HG02571 (cell line): ENCODE results near the gene ARHGEF28.

Experiments
- ATAC-seq: cut with Tn5 transposase; IDR thresholded peaks from one replicate; pipeline ENCODE4 v1.9.1; 2021; ENCODE audit warnings: mild to moderate bottlenecking, moderate library complexity; ENCODE audit not compliant: unreplicated experiment

The ARHGEF28 gene

GRCh38 chr5:73776405-73776804 lies 150.4 kb downstream of the ARHGEF28 start:
- no peak for ATAC-seq

GRCh38 chr5:73777192-73777591 lies 151.2 kb downstream of the ARHGEF28 start:
- no peak for ATAC-seq

- ATAC-seq: no peak
Measured at GRCh38 chr5:73780302-73781080, 154.5 kb downstream of the ARHGEF28 start.

GRCh38 chr5:73781107-73781768 lies 155.2 kb downstream of the ARHGEF28 start:
- ATAC-seq: no peak

GRCh38 chr5:73783828-73784227 lies 157.8 kb downstream of the ARHGEF28 start:
- ATAC-seq: no peak

GRCh38 chr5:73786043-73786831 lies 160.2 kb downstream of the ARHGEF28 start:
- ATAC-seq: no peak

- ATAC-seq: no peak
Measured at GRCh38 chr5:73789851-73790281, 163.9 kb downstream of the ARHGEF28 start.

- no peak for ATAC-seq
Measured at GRCh38 chr5:73791389-73791788, 165.4 kb downstream of the ARHGEF28 start.

GRCh38 chr5:73792687-73793320 lies 166.8 kb downstream of the ARHGEF28 start:
- ATAC-seq: no peak

GRCh38 chr5:73793911-73794310 lies 167.9 kb downstream of the ARHGEF28 start:
- ATAC-seq: no peak

- no peak for ATAC-seq
Measured at GRCh38 chr5:73796164-73797131, 170.5 kb downstream of the ARHGEF28 start.

- ATAC-seq: no peak
Measured at GRCh38 chr5:73797132-73797510, 171.1 kb downstream of the ARHGEF28 start.

- no peak for ATAC-seq
Measured at GRCh38 chr5:73799401-73799972, 173.5 kb downstream of the ARHGEF28 start.

GRCh38 chr5:73801686-73802085 lies 175.7 kb downstream of the ARHGEF28 start:
- no peak for ATAC-seq

GRCh38 chr5:73805449-73805848 lies 179.5 kb downstream of the ARHGEF28 start:
- no peak for ATAC-seq

GRCh38 chr5:73808911-73809310 lies 182.9 kb downstream of the ARHGEF28 start:
- no peak for ATAC-seq

- ATAC-seq: no peak
Measured at GRCh38 chr5:73810429-73810828, 184.4 kb downstream of the ARHGEF28 start.

GRCh38 chr5:73812457-73812856 lies 186.5 kb downstream of the ARHGEF28 start:
- no peak for ATAC-seq

GRCh38 chr5:73812962-73813588 lies 187.1 kb downstream of the ARHGEF28 start:
- ATAC-seq: no peak
